22Rv1 (cell line): ENCODE results near the gene CENPP.

ENCODE experiments used
- CTCF ChIP-seq: fragments of 450-650 bp; IDR thresholded peaks from 2 replicates; pipeline ENCODE4 v1.5.1; 2017; ENCODE audit warnings: mild to moderate bottlenecking
- ZFX ChIP-seq: fragments of 450-650 bp; IDR thresholded peaks from 2 replicates; pipeline ENCODE4 v1.6.1; 2017; ENCODE audit warnings: antibody characterized with exemption, borderline replicate concordance

- no peak for TF ChIP-seq CTCF
- TF ChIP-seq ZFX: no peak
Observed at GRCh38 chr9:92488681-92489550, 163.2 kb downstream of the CENPP start.
